ENCODE data around the gene SURF1.
A peak's percentile ranks its signal among the peaks of the same experiment; 100 is the strongest.

Gene SURF1

DNA sequence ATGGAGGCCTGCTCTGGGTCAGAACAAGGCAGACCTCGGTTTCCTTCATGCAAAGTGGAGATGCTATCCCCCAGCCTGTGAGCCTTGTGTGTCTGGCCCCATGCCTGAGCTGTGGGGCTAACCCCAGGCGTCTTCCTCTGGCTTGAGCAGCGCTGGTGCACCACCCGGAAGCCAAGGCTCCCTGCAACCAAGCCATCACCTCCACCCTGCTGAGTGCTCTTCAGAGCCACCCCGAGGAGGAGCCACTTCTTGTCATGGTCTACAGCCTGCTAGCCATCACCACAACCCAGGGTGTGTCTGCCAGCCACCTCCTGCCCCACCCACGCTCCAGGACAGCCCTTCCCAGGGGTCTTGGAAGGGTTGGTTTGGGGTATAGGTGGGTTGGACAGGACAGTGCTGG, 45.3 kb upstream of the SURF1 start:
- H3K4me3 ChIP-seq (replicated peaks; ENCODE audit: low read depth, low read length): no peak overlapping the region
- DNase-seq (ENCODE audit: extremely low read depth, insufficient read length): no peak
- H3K36me3 ChIP-seq (ENCODE audit: control insufficient read depth, insufficient read depth, low read length): peaks cover 21% of the 10 kb centered on the region
- TF ChIP-seq, protein P1, sequence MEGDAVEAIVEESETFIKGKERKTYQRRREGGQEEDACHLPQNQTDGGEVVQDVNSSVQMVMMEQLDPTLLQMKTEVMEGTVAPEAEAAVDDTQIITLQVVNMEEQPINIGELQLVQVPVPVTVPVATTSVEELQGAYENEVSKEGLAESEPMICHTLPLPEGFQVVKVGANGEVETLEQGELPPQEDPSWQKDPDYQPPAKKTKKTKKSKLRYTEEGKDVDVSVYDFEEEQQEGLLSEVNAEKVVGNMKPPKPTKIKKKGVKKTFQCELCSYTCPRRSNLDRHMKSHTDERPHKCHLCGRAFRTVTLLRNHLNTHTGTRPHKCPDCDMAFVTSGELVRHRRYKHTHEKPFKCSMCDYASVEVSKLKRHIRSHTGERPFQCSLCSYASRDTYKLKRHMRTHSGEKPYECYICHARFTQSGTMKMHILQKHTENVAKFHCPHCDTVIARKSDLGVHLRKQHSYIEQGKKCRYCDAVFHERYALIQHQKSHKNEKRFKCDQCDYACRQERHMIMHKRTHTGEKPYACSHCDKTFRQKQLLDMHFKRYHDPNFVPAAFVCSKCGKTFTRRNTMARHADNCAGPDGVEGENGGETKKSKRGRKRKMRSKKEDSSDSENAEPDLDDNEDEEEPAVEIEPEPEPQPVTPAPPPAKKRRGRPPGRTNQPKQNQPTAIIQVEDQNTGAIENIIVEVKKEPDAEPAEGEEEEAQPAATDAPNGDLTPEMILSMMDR (IDR thresholded peaks at IDR 0.05; ENCODE audit: insufficient read depth, low read length, poor library complexity, severe bottlenecking): no peak
- H3K27me3 ChIP-seq (replicated peaks; ENCODE audit: control insufficient read depth, insufficient read depth, low read length): no peaks in the 10 kb centered on the region

DNA sequence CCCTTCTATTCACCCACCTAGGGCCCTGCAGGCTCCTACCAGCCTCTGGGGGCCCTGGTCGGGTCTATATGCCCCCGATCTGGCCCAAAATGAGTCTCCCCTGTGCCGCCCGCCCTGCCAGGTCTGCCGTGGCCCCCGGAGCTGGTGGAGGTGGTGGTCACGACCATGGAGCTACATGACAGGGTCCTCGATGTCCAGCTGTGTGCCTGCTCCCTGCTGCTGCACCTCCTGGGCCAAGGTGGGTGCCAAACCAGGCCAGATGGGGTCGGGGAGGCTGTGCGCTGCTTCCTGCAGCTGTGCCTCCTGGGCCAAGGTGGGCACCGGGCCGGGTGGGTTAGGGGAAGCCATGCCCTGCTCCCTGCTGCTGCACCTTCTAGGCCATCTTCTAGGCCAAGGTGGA, 44.0 kb upstream of the SURF1 start:
- no peaks in the 10 kb centered on the region for H3K27me3 ChIP-seq (replicated peaks; ENCODE audit: control insufficient read depth, insufficient read depth, low read length)
- H3K36me3 ChIP-seq (ENCODE audit: control insufficient read depth, insufficient read depth, low read length): peaks cover 11% of the 10 kb centered on the region
- no peak for DNase-seq (ENCODE audit: extremely low read depth, insufficient read length)
- H3K4me3 ChIP-seq (replicated peaks; ENCODE audit: low read depth, low read length): no peak overlapping the region
- TF ChIP-seq, protein P1 (IDR thresholded peaks at IDR 0.05; ENCODE audit: insufficient read depth, low read length, poor library complexity, severe bottlenecking): no peak

DNA sequence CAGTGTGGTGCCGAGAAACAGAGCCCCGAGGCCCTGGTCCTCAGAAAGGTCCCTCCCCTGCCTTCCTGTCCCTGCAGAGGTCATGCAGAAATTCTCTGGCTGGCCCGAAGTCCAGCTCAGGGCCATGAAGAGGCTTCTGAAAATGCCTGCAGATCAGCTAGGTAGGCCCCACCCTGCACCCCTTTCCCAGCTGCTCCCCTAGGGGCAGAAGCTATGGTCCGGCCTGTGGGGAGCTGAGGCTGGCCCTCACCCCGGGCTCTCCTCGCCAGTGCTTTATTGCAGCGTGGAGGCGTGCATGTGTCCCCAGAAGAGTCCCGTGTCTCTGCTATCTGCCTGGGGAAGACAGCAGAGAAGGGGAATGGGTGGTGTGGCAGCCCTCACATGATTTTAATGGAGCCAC, 41.6 kb upstream of the SURF1 start:
- Histone ChIP-seq H3K27me3 (replicated peaks; ENCODE audit: control insufficient read depth, insufficient read depth, low read length) (no peaks in the 10 kb centered on the region), H3K36me3 (ENCODE audit: control insufficient read depth, insufficient read depth, low read length) (peaks cover 4% of the 10 kb centered on the region), H3K4me3 (replicated peaks; ENCODE audit: low read depth, low read length) (no peak overlapping the region)
- TF ChIP-seq, protein P1 (IDR thresholded peaks at IDR 0.05; ENCODE audit: insufficient read depth, low read length, poor library complexity, severe bottlenecking): no peak
- DNase-seq (ENCODE audit: extremely low read depth, insufficient read length): no peak

DNA sequence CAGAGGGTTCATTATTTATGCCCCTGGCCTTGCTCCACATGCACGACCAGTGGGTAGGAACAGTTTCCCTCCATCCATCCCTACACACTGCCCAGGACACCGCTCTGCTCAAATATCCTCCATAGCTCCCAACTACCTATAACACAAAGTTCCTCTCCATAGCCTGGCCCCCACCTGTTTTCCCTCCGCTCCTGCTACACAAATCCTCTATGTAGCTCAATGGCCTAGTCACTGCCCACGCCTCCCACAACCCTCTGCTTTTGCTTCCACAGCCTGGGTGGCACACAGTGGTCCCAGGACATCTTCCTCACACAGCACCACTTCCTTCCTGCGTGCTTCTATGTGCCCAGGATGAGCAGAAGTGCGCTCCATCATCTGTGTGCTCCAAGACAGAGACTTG, 41.1 kb upstream of the SURF1 start:
- Histone ChIP-seq H3K36me3 (ENCODE audit: control insufficient read depth, insufficient read depth, low read length) (peaks cover 2% of the 10 kb centered on the region), H3K4me3 (replicated peaks; ENCODE audit: low read depth, low read length) (no peak overlapping the region), H3K27me3 (replicated peaks; ENCODE audit: control insufficient read depth, insufficient read depth, low read length) (no peaks in the 10 kb centered on the region)
- TF ChIP-seq, protein P1 (IDR thresholded peaks at IDR 0.05; ENCODE audit: insufficient read depth, low read length, poor library complexity, severe bottlenecking): no peak
- no peak for DNase-seq (ENCODE audit: extremely low read depth, insufficient read length)

DNA sequence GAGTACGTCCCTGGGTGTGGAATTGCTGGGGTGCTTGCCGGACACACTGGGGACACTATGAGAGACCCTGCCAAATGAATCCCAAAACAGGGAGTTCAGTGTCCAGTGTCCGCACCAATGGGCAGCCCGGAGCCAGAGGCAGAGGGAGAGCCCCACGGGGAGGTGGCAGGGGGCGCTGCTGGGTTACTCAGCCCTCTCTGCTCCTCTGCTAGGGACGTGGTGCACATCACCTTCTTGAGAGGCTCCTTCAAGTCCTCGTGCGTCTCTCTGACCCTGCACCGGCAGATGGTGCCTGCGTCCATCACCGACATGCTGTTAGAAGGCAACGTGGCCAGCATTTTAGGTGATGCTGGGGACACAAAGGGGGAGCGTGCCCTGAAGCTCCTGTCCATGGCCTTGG, 40.7 kb upstream of the SURF1 start:
- Histone ChIP-seq H3K27me3 (replicated peaks; ENCODE audit: control insufficient read depth, insufficient read depth, low read length) (no peaks in the 10 kb centered on the region), H3K36me3 (ENCODE audit: control insufficient read depth, insufficient read depth, low read length) (no peaks in the 10 kb centered on the region), H3K4me3 (replicated peaks; ENCODE audit: low read depth, low read length) (no peak overlapping the region)
- no peak for DNase-seq (ENCODE audit: extremely low read depth, insufficient read length)
- TF ChIP-seq, protein P1 (IDR thresholded peaks at IDR 0.05; ENCODE audit: insufficient read depth, low read length, poor library complexity, severe bottlenecking): peak; percentile 48

DNA sequence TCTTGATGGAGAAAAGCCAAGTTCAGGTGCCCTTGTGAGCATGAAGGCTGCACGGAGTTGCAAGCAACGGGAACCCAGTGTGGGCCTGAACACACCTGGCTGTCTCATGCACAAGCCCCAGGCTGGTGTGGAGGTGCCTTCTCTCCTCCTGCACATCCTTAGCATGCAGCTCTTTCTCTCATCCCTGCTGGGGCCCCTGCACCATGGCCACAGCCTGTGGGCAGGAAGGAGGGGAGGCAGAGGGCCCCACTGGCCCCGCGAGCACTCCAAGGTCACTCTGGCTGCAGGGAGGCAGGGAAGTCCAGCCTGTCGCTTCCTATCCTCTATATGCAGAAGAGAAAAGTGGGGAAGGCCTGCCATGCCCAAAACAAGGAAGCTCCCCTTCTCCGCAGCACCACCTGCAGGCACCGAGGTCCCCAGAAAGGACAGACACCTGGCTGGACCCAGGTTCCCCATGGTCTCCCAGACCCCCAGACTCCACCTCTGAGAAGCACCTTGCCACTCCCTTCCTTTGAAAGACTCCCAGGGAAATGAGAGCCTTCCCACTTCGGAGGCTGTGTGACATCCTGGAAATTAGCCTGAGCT, 38.5 kb upstream of the SURF1 start:
- no peaks in the 10 kb centered on the region for H3K27me3 ChIP-seq (replicated peaks; ENCODE audit: control insufficient read depth, insufficient read depth, low read length)
- no peak for DNase-seq (ENCODE audit: extremely low read depth, insufficient read length)
- no peaks in the 10 kb centered on the region for H3K36me3 ChIP-seq (ENCODE audit: control insufficient read depth, insufficient read depth, low read length)
- TF ChIP-seq, protein P1 (IDR thresholded peaks at IDR 0.05; ENCODE audit: insufficient read depth, low read length, poor library complexity, severe bottlenecking): no peak
- H3K4me3 ChIP-seq (replicated peaks; ENCODE audit: low read depth, low read length): no peak overlapping the region

Data from GM06990 (cell line).